ENCODE data around the gene TRIM38.
"Not testable (repeated sequence)": the region's sequence is repeated elsewhere in the genome, so short reads cannot be mapped to it uniquely, and the experiment has no call there.

The TRIM38 gene

GRCh38 chr6:25973923-25974555 is 11.4 kb downstream of the TRIM38 start:
- DNase-seq: no peak

- DNase-seq: no peak
These were observed 13.4 kb downstream of the TRIM38 start for GRCh38 chr6:25975923-25976560.

DNA sequence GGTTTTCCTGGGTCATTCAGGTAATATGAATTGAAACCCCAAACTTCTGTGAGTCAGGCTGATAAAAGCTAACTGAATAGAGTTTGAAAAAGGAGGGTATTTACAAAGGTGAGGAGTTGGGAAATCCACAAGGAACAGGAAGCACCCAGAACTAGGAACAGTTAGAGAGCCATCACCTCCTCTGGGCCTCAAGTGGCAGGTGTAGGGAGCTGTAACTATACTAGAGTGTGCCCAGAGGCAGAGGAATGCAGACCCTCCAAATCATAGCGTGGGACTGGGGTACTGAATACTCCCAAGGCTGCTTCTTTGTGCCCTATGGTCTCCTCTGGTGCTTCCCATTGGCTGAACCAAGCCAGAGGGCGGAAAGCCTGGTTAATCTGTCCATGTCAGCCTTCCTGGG is 18.3 kb downstream of the TRIM38 start:
- no peak for DNase-seq

DNA sequence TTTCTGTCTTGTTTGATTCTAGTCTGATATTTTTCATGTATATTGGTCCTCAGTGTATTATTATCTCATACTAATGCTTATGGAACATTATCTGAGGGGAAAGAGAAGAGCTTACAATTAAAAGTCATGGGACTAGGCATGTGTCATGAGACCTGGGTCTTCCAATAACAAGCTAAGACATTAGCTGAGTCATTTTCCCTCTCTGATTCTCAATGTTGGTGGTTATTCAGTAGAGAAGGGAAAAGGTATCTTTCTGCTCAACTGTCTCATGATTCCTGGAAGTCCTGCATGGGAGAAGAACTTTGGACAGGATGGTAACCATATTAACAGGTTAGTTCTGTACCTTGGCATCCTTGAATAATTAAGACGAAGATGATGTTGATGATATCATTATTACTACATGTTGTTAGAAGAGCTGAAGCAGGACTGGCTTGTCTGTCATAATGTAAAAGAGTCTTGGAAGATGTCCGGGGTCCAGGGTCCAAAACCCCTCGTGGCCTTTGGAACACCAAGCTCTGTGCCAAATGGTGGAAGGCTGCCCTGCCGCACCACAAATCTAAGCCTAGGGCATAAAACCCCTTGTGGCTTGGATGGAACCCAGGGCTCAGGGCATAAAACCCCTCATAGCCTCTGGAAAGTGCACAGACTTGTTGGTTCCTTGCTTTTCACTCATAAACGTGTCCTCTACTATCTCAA is 19.1 kb downstream of the TRIM38 start:
- no peak for DNase-seq

DNA sequence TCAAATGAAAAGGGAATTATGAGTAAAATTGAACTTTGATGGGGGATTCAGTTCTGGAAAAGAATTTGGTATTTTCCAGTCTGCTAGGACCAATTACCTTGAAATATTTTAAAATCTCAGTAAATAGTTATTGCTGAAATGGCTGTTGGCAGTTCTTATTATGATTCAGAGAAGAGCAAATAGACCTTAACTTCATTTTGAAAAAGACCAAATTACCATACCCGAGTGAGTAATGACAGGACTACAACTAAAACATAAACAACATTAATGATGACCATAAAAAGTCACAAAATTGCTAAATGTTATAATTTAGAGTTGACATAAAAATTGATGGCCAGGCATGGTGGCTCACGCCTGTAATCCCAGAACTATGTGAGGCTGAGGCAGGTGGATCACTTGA is 21.7 kb downstream of the TRIM38 start:
- no peak for DNase-seq

GRCh38 chr6:25987845-25988244 is 25.2 kb downstream of the TRIM38 start:
- DNase-seq: no peak

DNA sequence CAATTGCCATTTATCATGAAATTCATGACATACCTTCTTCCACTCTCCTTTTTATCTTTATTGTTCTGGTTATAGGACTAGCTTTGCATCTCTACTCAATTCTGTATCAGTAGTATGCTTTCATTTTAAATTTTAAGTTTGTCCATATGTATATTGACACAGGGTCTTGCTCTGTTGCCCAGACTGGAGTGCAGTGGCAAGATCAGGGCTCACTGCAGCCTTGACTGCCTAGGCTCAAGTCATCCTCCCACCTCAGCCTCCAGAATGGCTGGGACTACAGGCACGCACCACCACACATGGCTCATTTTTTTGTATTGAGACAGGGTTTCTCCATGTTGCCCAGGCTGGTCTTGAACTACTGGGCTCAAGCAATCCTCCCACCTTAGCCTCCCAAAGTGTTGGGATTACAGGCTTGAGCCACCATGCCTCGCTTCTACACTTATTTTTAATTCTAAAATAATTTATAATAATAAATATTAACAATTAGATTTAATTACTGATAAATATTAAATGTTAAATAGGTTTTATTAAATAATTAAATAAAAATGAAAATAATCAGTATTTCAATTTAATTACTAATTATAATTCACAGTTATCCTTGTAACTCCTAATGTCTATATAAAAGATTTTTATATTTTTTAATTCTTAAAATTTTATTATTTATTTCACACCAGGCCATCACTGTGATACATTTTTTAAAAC is 27.7 kb downstream of the TRIM38 start:
- no peak for DNase-seq

DNA sequence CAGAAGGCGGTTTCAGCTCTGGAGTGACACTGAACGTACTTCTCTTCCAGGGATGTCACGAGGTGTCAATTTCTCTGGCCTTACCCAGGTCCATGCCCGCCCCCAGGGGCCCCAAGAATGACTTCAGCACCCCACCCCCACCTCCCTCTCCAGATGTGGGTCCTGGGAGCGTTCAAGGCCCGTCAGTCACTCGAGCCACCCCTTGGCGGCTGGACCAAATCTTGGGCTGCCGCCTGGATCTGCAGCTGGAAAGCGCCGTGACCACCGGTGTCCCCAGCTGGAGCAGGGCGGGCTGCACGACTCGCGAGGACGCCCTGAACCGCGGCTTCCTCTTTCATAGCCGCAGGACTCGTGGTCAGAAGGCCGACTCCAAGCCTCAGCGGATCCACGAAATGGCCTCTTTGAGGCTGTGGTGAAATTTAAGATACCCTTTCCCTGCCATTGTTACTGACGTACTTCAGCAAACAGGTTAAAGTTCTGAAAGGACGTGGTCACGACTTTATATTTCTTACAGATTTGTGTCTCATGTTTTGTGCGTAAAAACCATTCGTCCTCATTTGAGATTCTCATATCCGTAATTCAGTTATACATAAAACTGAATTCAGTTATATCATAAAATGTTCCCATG is 29.3 kb downstream of the TRIM38 start:
- peak; percentile 59 for DNase-seq

DNA sequence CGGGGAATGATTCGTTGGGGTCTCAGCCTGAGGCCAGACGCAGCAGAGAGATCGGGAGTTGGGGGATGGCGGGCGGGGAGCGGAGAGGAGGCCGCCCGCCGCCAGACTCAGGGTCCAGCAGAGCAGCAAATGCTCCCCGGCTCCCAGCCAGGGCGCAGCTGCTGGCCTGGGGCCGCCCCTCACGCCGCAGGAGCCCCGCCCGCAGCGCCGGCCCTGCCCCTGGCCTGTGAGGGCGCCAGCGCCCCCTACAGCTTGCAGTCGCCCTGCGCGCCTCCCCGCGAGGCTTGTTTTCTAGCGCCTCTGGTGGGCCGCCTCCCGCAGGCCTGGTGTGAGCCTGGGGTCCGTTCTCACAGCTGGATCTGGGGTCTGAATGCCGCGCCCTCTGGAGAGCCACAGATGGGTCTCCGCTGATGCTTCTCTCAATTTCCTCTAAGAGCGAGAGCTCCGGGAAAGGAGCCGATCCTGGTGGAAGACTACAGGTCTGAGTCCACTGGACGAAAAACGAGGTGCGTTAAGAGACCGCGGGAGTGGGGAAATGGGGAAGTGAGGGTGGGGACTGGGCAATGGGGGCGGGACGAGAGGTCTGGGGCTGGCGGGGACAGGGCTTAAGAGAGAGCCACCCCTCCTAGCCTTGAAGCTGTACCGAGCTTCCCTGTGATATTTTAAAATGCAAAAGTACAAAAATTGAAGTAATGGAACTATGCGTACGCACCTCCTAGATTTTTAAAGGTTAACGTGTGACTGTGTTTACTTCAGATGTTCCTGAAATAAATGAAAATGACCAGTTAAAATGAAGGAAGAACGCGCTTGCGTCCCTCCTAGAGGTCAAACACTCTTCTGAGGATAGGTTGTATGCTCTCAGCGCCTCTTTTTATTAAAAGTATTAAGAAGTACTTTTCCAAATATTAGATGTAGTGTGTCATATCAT is 30.1 kb downstream of the TRIM38 start:
- DNase-seq: peak; percentile 94

DNA sequence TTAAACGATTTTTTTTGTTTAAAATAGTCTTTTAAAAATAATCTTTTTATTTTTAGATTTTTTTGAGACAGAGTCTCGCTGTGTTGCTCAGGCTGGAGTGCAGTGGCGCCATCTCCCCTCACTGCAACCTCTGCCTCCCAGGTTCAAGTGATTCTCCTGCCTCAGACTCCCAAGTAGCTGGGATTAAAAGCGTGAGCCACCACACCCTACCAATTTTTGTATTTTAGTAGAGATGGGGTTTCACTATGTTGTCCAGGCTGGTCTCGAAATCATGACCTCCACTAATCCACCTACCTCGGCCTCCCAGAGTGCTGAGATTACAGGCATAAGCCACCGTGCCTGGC is 30.7 kb downstream of the TRIM38 start:
- DNase-seq: not testable (repeated sequence)

DNA sequence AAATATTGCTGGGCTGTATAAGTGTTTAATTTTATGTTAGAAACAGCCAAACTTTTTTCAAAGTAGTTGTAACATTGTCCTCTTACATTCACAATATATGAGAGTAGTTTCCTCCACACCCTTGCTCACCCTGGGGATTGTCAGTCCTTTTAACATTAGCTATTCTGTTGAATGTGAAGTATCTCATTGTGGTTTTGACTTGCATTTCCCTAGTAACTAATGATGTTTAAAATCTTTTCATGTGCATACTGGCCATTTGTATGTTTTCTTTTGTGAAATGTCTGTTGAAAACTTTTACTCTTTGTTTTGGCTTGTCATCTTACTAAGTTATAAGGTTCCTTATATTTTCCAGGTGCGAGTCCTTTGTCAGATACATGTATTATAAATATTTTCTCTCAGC is 32.9 kb downstream of the TRIM38 start:
- DNase-seq: no peak

DNA sequence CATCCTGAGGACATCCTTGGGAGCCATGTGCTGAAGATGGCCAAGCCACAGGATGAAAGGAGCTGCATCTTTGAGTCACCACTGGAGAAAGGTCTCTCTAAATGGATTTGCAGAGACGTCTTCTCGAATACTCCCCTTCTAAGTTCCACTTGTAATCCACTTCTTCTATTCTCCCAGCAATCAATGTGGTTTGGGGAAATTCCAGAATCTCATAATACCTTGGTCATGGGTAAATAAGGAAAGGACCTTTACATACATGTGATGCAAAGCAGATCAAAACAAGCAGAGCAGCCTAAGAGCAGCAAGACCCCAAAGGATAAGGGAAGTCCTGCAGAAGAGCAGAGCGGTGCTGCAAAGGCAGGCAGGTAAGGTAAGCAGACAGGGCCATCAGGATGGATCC is 35.3 kb downstream of the TRIM38 start:
- no peak for DNase-seq

DNA sequence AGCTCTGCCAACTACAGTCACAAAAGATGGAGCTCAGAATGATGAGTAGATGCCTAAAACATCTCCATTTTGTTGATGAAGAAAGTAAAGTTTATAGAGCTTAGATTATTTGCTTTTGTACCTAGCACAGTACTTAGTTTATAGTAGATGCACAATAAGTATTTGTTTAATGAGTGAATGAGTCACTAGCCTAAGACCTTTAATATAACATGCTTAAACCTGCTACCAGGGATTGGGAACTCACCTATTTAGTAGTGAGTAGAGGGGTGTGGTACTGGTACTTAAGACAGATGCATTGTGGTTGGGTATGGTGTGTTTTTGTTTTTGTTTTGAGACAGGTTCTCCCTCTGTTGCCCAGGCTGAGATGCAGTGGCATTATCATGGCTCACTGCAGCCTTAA is 35.8 kb downstream of the TRIM38 start:
- DNase-seq: no peak

- not testable (repeated sequence) for DNase-seq
These were observed 36.6 kb downstream of the TRIM38 start for GRCh38 chr6:25999225-25999624.

GRCh38 chr6:26000366-26001144 is 38.0 kb downstream of the TRIM38 start:
- no peak for DNase-seq

- no peak for DNase-seq
These were observed 40.6 kb downstream of the TRIM38 start for GRCh38 chr6:26003102-26003694.

- DNase-seq: no peak
These were observed 43.7 kb downstream of the TRIM38 start for GRCh38 chr6:26006086-26006939.

GRCh38 chr6:26006940-26007305 is 44.3 kb downstream of the TRIM38 start:
- DNase-seq: not testable (repeated sequence)

DNA sequence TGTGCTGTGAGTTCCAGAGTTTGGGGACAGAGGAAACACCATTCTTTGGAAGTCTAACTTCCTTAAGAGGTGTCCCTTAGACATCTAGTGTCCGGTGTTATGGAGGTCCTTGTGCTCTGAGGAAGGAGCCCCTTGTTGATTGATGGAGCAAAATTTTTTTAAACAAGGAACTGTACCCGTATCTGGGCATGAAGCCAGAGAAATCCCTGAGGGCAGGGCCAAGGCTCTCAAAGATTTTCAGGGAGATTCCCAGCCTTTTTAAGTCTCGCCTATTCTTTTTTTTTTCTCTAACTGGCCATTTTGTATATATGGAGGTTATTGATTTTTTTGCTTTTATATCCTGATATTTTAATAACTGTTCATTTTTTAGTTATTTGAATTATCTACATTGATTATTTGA is 45.9 kb downstream of the TRIM38 start:
- DNase-seq: no peak

DNA sequence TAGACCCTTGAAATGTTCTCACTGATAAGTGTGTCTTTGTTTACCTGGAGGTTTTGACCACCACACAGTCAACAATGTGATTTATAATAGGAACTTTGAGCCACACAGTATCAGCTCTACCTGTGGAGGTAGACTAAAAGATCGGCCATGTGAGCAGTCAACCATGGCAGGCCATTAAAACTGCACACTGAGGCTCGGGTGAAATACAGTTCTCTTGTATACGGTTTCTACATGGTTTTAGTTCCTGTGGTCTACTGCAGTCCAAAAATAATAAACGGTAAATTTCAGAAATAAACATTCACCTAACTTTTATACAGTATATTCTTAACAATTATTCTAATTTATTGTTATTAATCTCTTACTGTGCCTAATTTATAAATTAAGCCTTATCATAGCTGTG is 47.2 kb downstream of the TRIM38 start:
- no peak for DNase-seq

All from GDM1 (cell line).